Adipose tissue (tissue), 3 donors: ENCODE data around the gene CACTIN. TPM values are rescaled to one million over a fixed set of nuclear protein-coding genes. Genes with fewer than 3 reads are reported as not detected.

Source experiments
- H3K27ac ChIP-seq: one replicate; pipeline ENCODE4 v1.5.1; 2013; ENCODE audit warnings: low read depth, low read length
- WGBS, 3 donors: extraction: QIAGEN DNeasy Blood & Tissue Kit; methylation state at CpG; one replicate each; pipeline ENCODE4 v1.1.7; 2013; 5-methylcytosine and 5-hydroxymethylcytosine counted together
- polyA plus RNA-seq, 3 donors: library from polyadenylated mRNA; stranded (reverse); fragments of 200-250 nt; gene quantifications; one replicate each; pipeline ENCODE4 v1.2.3, GENCODE V29; 2013
- donor health status: healthy with polysubstance abuse.
- donor health status: Bipolar disorder and iron deficiency.
- donor health status: healthy.

Gene CACTIN
- polyA plus RNA-seq, 3 donors, result 11.6 to 16.5 (median 12.1) TPM

DNA sequence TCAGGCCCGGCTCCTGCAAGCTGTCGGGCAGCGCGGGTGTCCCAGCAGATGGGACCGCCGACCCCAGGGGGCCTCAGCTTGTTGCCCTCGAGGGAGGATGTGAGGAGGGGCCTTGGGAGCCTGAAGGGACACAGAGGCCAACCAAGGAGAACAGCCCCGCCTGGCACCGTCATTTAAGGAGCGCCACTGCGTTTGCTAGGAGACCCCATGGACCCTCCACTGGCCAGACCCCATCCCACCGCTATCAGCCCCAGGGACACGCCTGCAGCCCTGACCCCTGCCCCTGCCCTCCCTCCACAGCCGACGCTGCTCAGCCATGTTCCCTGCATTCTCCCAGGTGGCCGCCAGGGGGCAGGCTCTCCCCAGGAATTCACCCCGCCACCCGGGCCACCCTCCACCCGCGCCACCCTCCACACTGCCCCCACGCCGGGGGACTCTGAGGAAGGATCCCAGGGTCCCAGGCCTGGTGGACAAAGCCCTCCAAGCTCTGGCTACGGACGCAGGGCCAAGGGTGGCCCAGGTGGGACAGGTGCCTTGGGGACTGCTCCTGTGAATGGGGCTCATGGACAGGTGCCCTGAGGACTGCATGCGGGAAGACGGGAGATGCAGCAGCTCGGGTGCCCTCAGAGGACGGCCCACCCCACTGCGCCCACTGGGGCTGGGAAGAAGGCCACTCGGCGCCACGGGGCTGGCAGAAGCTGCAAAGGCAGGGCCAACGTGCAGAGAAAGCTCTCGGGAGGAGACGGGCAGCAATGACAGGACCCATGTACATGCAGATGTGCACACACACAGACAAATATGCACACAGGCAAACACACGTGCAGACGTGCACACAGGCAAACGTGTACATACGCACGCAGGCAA lies 39.3 kb upstream of the CACTIN start:
- 27 to 46% (median 41%) methylated on average over 39 to 40 of the region's 40 CpGs for WGBS, 3 donors
- H3K27ac ChIP-seq, result no peak overlapping the region

DNA sequence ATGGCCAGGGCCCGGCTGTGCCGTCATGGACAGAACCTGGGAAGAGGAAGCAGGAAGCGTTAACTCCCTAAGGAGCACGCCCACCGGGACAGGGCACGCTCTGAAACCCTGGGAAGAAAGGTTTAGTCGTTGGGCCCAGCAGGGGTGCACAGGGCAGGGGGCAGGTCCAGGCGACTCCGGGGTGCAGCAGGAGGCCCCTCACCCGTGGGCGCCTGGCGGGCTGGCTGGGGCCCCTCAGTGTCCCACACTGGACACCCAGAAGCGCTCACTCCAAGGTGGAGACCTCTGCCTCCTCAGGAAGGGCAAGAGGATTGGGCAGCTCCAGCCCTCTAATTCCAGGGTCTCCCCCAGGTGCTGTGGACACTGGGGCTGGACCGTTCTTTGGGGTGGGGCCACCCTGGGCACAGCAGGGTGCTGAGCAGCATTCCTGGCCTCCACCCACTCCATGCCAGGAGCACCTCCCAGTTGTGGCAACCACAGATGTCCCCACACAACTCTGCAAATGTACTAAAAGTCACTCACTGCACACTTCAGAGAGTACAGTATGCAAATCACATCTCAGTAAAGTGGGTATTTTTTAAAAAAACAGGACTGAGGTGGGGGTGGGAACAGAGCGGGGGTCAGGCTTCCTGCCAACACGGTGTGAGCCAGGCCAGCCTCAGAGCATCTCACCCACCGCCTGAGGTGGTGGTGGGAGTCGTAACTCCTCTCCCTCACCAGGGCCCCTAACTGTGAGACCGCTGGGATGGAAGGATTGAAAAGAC lies 38.5 kb upstream of the CACTIN start:
- WGBS, 3 donors, result 79 to 83% (median 83%) methylated on average over 16 to 19 of the region's 19 CpGs
- H3K27ac ChIP-seq, result no peak overlapping the region

DNA sequence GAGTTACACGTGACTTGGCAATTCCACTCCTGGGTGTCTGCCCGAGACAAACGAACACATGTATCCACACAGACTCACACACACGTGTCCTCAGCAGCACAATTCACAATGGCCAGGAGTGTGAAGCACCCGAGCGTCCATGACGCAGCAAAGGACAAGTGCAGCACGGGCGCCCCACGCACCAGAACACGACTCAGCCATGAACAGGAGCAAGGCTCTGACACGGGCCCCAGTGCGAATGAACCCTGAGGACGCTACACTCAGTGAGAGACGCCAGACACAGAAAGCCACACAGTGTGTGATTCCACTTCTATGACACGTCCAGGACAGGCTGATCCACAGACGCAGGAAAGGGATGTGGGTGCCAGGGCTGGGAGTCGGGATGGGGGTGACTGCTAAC lies 37.2 kb upstream of the CACTIN start:
- WGBS, 3 donors, result 92 to 94% (median 94%) methylated on average over 18 of the region's 18 CpGs
- no peak overlapping the region for H3K27ac ChIP-seq

DNA sequence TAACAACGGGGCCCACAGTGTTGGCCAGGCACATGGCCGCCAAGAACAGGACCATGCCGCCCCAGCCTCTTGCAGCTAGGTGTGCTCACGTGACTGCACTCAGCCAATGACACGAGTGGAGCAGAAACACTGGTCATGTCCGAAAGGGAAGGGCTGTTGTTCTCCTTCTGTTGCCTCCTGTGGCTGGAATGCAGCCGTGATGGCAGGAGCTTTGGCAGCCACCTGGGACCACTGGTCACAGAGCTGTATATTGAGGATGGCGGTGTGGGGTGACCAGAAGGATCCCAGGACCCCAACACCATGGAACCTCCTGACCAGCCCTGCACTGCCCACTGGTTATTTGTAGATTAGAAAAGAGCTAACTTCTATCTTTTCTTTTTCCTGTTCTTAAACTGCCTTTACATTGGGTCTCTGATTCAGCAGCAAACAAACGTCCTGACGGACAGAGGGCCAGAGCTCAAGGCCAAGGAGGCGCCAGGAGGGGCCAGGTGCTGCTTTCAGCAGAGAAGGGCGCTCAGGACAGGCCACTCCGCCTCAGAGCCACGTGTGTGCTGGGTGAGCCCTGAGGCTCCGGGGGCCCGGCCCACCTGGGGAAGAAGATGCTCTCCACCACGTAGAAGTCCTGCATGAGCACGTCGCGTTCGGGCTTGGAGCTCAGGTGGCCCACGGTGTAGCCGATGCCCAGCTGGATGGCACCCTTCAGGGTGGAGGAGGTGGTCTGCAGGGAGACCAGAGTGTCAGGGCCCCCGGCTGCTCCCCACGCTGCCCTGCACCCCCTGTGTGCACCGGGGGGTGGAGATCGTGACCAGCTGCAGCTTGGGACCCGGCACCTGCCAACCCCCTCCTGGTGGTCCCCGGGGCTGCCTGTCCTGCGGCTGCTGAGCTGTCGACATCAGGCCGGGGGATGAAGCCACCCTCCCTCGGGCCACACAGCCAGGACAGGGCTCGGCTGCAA lies 35.0 kb upstream of the CACTIN start:
- WGBS, 3 donors, result 94 to 95% (median 94%) methylated on average over 34 of the region's 34 CpGs
- H3K27ac ChIP-seq, result no peak overlapping the region

DNA sequence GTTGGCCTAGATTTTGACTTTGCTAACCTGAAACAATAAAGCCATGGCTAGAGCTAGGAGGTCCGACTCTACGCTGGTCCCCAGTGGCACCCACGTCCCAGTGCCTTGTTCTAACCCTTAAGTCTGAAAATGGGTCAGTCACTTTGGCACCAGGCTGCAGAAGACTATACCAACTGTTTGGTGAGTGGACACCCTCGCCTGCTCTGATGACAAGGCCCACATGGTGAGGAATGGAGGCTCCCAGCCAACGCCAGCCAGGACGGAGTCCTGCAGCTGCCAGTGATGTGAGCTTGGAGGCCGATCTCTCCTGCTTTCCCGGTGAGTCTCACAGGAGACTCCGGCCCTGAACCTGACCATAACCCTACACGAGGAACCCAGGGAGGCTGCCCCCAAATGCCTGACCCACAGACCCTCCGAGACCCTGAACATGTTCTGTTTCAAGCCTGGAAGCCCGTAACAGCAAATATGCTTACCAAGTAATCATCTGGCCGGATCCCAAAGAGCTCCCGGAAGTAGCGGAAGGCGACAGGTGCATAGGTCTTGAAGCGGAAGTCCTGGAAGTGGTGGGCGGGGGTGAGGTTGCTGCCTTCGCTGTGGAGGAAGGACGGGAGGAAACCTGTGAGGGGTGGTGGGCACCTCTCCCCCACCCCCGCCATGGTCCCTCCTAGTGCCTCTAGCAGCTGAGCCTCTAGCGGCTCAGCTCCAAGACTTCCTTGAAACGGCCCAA lies 34.1 kb upstream of the CACTIN start:
- H3K27ac ChIP-seq, result no peak overlapping the region
- WGBS, 3 donors, result 76 to 81% (median 77%) methylated on average over 21 to 23 of the region's 23 CpGs

DNA sequence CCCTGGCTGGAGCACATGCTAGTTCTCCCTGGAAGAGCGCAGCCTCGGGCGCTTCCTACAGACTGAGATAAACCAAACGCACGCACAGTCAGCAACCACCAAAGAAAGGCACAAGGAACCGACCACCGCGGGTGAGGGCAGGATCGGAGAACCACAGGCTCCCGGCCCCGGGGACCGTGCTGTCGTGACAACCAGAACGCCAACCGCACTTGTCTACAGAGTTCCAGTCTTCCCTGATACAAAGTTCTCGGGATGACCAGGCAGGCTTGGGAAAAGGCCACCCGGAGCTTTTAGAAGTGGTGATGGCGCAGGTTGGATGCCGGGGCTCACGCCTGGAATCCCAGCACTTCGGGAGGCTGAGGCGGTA lies 33.1 kb upstream of the CACTIN start:
- WGBS, 3 donors, result 91 to 97% (median 93%) methylated on average over 22 of the region's 22 CpGs

DNA sequence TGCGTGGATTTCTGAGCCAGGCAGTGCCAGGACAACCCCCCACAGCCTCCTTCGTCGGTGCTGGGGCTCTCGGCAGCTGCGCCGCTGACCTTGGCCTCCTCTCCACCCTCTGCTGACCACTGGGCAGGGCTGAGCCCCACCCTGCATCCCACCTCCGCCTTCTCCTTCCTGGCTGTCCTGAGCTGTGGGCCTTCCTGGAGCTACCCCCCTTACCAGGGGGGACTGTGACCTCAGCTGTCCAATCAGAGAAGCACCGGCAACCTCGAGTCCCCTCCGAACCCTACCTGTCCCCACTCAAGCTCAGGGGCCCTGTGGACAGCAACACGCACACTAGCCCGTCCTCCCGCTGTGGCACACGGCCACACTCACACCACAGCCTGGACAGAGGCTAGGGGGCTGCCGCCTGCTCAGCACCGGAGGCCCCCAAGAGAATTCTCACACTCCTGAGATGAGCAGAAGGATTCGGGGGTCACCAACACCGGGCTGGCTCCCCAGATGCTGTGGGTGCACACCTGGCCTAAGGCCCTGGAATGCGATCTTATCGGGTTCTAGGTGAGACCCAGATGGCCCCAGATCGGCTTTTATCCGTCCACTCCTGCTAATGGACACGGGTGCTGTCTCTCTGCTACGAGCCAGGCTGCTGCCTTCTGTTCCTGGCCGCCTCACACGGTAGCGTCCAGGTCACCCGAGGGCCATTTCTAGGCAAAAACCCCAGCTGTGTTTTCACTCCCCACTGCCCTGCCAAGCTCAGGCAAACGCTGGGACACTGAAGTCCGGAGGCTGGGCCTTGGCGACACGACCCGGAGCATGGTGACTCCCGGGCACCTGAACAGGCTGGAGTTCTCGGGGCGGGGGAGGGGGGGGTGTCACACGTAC lies 32.5 kb upstream of the CACTIN start:
- H3K27ac ChIP-seq, result no peak overlapping the region
- 87 to 94% (median 91%) methylated on average over 35 to 37 of the region's 37 CpGs for WGBS, 3 donors

More for the DNA sequence above, 33.1 kb upstream of the CACTIN start:
- H3K27ac ChIP-seq, result no peak overlapping the region

DNA sequence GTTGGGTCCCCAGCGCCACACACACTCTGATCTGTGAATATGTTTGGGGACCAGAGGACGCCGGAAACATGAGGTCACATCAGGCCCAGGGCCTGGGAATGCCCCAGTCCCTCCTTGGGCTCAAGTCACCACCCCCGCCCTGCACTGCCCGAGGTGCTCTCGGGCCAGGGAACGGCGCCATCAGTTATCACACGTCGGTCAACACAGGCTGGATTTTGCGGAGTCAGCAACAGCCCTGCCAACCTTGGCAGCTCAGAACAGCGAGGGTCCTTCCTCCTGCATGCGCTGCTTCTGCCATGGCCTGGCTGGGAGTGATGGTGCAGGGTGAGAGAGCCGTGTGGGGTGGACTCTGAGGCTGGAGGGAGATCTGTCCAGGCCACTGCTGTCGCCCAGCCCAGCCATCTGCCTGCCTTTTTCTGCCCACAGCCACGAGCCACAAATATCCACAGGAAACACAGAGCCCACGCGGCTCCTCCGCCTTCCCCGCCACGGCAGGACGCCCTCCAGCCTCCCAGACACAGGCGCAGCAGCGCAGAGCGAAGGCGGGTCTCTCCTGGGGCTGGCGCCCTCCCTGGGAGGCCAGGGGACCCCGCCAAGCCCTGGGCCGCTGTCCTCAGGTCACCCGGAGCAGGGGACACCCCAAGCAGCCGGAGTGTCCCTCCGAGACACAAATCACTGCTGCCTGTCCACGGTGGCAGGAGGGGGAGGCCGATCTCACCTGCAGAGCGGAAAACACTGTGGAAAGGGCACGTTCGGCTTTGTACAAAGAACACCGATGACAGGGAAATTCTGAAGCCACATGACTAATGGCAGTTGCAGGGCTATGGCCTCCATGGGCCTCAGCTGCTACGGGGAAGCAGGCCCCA lies 31.6 kb upstream of the CACTIN start:
- WGBS, 3 donors, result 71 to 86% (median 84%) methylated on average over 34 to 39 of the region's 39 CpGs
- H3K27ac ChIP-seq, result no peak overlapping the region

DNA sequence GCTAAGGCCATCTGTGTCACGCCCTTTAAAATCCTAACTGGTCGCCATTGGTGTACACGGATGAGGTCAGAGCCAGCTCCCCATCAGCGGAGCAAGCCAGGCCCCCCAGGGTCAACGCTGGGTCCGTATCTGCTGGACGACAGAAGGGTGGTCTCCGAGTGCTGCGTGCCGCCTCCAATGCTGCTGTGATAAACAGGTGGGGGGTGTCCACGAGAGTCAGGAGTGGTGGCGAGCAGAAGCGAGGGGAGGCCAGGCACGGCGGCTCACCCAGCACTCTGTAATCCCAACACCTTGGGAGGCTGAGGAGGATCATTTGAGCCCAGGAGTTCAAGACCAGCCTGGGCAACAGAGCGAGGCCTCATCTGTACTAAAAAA lies 30.8 kb upstream of the CACTIN start:
- WGBS, 3 donors, result 95 to 97% (median 97%) methylated on average over 16 of the region's 16 CpGs

DNA sequence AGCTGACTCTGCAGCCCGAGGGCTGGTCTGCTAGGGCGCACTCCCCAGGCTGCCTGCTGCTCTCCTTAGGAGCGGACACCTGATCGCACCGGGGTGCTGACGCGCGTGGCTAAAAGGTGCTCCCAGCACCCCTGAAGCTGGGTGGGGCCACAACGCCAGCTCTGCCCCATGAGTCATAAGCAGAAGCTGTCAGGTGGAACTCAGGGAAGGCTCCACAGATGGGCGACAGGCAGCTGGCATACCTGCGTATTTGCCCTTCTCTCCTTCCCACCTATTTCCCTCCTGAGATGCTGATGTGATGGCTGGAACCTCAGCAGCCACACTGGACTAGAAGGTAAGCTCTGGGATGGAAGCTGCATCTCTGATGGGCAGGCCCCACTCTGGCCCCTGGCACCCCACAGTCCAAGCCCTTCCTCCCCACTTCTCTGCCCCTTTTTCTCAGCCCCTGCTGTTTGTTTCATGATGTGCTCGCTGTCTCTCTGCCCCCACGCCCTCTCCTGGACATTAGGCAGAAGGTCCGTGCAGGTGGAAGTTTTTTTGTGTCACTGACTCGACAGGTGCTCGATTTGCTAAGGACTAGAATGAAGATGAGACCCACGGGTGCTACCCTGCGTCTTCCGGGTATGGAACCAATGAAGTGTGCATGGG lies 30.3 kb upstream of the CACTIN start:
- no peak overlapping the region for H3K27ac ChIP-seq
- WGBS, 3 donors, result 97 to 99% (median 97%) methylated on average over 19 of the region's 19 CpGs

More for the DNA sequence above, 30.8 kb upstream of the CACTIN start:
- H3K27ac ChIP-seq, result no peak overlapping the region

DNA sequence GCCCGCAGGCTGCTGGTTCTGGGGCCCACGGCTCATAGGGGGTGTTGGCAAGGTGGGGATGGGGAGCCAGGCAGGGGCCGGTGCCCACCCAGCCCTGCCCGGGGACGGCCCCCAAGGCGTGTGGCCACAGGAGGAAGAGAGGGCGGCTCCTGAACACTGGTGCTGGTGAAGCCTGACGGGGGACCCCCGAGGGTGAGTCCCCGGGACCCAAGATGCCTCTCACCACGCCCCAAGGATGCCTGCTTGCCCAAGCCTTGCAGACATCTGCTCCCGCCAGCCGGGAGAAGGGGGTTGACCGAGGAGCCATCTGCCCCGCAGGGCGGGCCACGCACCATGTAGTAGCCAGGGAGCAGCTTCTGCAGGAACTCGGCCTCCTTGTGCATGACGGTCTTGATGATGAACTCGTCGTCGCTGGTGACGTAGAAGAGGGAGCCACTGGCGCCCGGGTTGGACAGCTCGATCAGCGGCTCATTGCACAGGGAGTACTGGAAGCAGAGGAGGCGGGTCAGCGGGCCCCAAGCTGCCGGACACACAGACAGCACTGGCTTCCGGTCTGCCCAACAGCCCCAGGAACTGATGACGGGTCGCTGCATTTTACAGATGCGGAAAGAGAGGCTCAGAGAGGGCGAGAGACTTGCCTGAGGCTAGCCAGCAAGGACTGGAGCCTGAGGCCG lies 29.6 kb upstream of the CACTIN start:
- WGBS, 3 donors, result 90 to 93% (median 91%) methylated on average over 32 to 36 of the region's 36 CpGs
- no peak overlapping the region for H3K27ac ChIP-seq

DNA sequence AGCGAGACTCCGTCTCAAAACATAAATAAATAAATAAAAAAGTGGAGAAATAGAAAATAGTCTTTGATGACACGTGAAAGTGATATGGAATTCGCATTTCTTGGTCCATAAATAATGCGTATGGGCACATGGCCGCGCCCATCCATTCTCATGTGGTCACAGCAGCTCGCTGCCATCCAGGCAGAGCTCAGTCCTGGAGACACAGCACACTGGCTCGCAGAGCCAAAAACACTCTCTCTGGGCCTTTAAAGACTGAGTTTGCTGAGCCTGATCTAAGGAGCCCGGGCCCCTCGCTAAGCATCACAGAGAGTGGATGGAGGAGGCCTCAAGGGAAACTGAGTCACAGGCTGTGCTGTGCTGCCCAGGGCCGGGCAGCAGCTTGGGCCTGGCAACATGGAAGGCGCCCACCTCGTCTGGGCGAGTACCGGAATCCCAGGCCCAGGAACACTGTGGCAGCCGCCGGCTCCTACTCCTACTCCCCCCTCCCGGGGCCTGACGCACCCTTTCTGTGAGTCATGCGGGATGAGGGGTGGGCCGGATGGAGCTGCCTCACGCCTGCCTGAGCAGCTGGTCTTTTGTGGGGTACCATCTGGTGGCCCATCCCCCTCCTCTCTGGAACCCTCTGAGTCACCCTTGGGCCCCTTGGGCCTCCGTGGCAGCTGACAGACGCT lies 28.9 kb upstream of the CACTIN start:
- H3K27ac ChIP-seq, result no peak overlapping the region
- 81 to 84% (median 83%) methylated on average over 25 of the region's 25 CpGs for WGBS, 3 donors

DNA sequence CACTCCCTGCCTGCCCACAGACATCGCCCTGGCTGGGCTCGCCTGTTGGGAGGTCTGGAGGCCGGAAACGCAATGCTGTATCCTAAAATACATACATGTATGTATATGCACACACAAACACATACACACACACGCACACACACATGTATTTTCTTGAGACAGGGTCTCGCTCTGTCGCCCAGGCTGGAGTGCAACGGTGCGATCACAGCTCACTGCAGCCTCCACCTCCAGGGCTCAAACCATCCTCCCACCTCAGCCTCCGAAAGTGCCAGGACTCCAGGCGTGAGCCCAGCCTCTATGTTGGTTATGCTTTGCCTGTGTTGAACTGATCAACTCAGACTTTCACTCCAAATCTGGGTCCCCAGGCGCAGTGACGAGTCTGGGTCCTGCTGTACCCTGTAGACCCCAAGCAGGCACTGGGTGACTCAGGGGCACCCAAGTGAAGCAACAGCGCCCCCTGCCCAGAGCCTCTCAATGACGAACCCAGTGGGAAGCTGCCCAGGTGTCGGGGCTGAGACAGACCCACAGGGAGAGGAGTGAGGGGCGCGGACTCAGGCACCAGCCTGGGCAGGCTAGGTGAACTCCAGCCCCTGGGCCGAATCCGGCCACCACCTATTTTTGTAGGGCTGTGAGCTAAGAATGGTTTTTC lies 27.4 kb upstream of the CACTIN start:
- WGBS, 3 donors, result 92 to 96% (median 95%) methylated on average over 20 of the region's 20 CpGs
- no peak overlapping the region for H3K27ac ChIP-seq

DNA sequence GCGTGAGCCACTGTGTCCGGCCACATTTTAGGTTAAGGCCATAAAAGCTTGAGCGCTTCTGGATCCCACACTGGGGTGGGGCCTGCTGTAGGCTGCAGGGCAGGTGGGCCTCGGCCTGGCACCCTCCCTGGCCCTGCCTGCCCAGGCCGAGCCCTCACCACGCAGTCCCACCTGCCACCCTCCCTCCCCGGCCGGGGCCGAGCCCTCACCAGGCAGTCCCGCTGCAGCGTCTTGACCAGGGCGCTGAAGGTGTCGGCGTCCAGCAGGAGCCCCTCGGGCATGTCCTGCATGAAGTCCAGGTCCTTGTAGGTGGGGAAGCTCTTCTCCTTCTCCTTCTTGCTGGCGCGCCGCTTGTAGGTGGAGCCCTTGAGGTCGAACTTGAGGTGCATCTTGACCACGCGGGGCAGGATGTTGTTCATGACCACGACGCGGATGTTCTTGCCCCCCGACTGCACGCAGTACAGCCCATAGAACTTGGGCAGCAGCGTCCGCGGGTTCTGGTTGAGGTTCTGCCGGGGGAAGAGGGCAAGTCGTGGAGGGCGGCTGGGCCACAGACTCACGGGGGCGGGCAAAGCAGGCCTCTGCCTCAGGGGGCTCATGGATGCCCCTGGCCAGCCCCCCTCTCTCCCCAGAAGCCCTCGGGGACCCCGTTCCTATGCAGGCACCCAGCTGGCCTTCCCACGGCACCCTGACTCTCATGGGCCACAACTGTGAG lies 26.6 kb upstream of the CACTIN start:
- WGBS, 3 donors, result 90 to 92% (median 90%) methylated on average over 36 to 37 of the region's 37 CpGs
- H3K27ac ChIP-seq, result no peak overlapping the region
